GM19099 (cell line): ENCODE data around the gene SHC2.

Source experiments
- POLR2A ChIP-seq: IDR thresholded peaks from 3 replicates; pipeline ENCODE4 v1.6.1; 2011; ENCODE audit warnings: low read depth; ENCODE audit not compliant: insufficient read length; ENCODE audit errors: extremely low read depth

SHC2 gene

DNA sequence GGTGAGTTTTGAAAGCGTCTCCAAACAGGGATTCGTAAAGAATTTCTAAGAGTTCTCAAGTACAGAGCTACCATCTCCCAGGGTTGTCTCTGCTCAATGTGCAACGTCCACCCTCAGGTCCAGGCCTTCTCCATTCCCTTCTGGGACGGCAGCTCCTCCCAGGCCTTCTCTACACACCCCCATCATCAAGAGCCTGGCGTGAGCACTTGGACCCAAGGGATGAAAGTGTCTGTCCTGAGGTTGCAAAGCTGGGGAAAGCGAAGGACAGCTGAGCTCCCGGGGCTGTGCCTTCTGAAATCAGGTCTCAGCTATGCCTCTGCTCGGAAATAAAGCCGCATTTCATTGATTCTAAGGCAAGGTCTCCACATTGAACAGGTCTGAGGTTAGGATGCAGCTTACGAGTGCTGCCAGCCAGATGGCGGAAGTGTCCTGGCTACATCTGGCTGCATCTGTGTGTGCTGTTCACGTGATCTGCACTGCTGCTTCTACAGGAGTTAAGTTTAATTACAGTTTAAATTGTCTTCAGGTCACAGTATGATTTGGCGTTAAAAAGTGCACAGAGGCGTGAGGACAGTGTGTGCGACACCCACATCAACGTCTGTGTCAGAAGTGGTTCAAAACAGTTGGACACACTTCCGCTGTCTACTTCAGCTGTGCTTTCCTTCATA is 89.2 kb downstream of the SHC2 start:
- TF ChIP-seq POLR2A, result no peak

GRCh38 chr19:370641-371330 is 90.0 kb downstream of the SHC2 start:
- TF ChIP-seq POLR2A, result no peak

- TF ChIP-seq POLR2A, result no peak
Measured at GRCh38 chr19:369876-370275, 91.0 kb downstream of the SHC2 start.

DNA sequence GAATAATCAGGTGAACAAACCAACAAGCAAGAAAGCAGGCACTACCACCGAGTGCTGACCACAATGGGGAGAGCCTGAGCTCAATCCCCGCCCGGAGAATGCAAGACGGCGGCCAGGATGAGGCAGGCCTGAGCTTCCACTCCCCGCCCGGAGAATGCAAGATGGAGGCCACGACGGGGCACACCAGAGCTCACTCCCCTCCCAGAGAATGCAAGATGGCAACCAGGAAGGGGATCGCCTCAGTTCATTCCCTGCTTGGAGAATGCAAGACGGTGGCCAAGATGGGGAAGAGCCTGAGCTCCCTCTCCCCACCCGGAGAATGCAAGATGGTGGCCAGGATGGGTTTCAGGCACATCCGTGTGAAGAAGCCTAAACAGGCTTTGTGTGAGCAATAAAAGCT is 91.6 kb downstream of the SHC2 start:
- no peak for TF ChIP-seq POLR2A

GRCh38 chr19:368630-369024 is 92.2 kb downstream of the SHC2 start:
- no peak for TF ChIP-seq POLR2A

GRCh38 chr19:367963-368629 is 92.7 kb downstream of the SHC2 start:
- TF ChIP-seq POLR2A, result no peak

- TF ChIP-seq POLR2A, result no peak
Measured at GRCh38 chr19:367561-367960, 93.3 kb downstream of the SHC2 start.

GRCh38 chr19:366951-367350 is 93.9 kb downstream of the SHC2 start:
- no peak for TF ChIP-seq POLR2A
